Loucy (cell line): ENCODE data around the gene RBM18.

Experiments
- H2AFZ ChIP-seq: fragments of 200-600 bp; sonication (generic); 2 replicates; pipeline ENCODE4 v1.6.0; 2016; ENCODE audit warnings: antibody characterized with exemption, mild to moderate bottlenecking, low read length, moderate library complexity
- H3F3A ChIP-seq: fragments of 200-600 bp; 2 replicates; pipeline ENCODE4 v1.6.0; 2016; ENCODE audit warnings: antibody characterized with exemption, low read depth, mild to moderate bottlenecking
- H3K27me3 ChIP-seq: fragments of 200-600 bp; sonication (generic); 2 replicates; pipeline ENCODE4 v1.6.1; 2014; ENCODE audit warnings: low read length, mild to moderate bottlenecking; ENCODE audit not compliant: insufficient read depth, poor library complexity, severe bottlenecking
- H3K36me3 ChIP-seq: fragments of 200-600 bp; sonication (generic); 2 replicates; pipeline ENCODE4 v1.6.1; 2016; ENCODE audit warnings: low read length; ENCODE audit not compliant: insufficient read depth
- H3K4me1 ChIP-seq: fragments of 200-600 bp; sonication (generic); 2 replicates; pipeline ENCODE4 v1.5.1; 2014; ENCODE audit warnings: low read length, mild to moderate bottlenecking; ENCODE audit not compliant: insufficient read depth, poor library complexity, severe bottlenecking
- H3K4me2 ChIP-seq: fragments of 200-600 bp; sonication (generic); 2 replicates; pipeline ENCODE4 v1.6.0; 2014; ENCODE audit warnings: antibody characterized with exemption, low read length, low read depth, mild to moderate bottlenecking; ENCODE audit not compliant: poor library complexity, severe bottlenecking
- H3K4me3 ChIP-seq: fragments of 200-600 bp; sonication (generic); 2 replicates; pipeline ENCODE4 v1.5.1; 2014; ENCODE audit warnings: low read length, mild to moderate bottlenecking, mixed read lengths; ENCODE audit not compliant: poor library complexity, severe bottlenecking
- H3K79me2 ChIP-seq: fragments of 200-600 bp; sonication (generic); 2 replicates; pipeline ENCODE4 v1.6.1; 2014; ENCODE audit warnings: low read length; ENCODE audit not compliant: insufficient read depth
- H3K9ac ChIP-seq: fragments of 200-600 bp; sonication (generic); 2 replicates; pipeline ENCODE4 v1.6.0; 2014; ENCODE audit warnings: mild to moderate bottlenecking, low read depth, low read length, moderate library complexity; ENCODE audit not compliant: poor library complexity, severe bottlenecking
- H3K9me2 ChIP-seq: fragments of 200-600 bp; sonication (generic); replicated peaks from 2 replicates; pipeline ENCODE4 v1.6.1; 2016; ENCODE audit warnings: low read depth, low read length, mixed read lengths
- H3K9me3 ChIP-seq: fragments of 200-600 bp; sonication (generic); 2 replicates; pipeline ENCODE4 v1.6.1; 2014; ENCODE audit warnings: mild to moderate bottlenecking, antibody characterized with exemption, low read length, low read depth; ENCODE audit not compliant: insufficient read depth
- H4K20me1 ChIP-seq: fragments of 200-600 bp; sonication (generic); 2 replicates; pipeline ENCODE4 v1.6.0; 2014; ENCODE audit warnings: antibody characterized with exemption, low read length, mild to moderate bottlenecking; ENCODE audit not compliant: insufficient read depth, poor library complexity, severe bottlenecking
- EZH2phosphoT487 ChIP-seq: fragments of 200-600 bp; IDR thresholded peaks from 2 replicates; pipeline ENCODE4 v1.6.1; 2018; ENCODE audit warnings: antibody characterized with exemption, mild to moderate bottlenecking, moderate library complexity, borderline replicate concordance
- TF ChIP-seq, protein P1 (sequence below): fragments of 200-600 bp; sonication (generic); conservative IDR thresholded peaks from 2 replicates; pipeline ENCODE4 v1.5.1; 2014; ENCODE audit warnings: mild to moderate bottlenecking, antibody characterized with exemption, low read length

RBM18 gene, protein sequence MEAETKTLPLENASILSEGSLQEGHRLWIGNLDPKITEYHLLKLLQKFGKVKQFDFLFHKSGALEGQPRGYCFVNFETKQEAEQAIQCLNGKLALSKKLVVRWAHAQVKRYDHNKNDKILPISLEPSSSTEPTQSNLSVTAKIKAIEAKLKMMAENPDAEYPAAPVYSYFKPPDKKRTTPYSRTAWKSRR

DNA sequence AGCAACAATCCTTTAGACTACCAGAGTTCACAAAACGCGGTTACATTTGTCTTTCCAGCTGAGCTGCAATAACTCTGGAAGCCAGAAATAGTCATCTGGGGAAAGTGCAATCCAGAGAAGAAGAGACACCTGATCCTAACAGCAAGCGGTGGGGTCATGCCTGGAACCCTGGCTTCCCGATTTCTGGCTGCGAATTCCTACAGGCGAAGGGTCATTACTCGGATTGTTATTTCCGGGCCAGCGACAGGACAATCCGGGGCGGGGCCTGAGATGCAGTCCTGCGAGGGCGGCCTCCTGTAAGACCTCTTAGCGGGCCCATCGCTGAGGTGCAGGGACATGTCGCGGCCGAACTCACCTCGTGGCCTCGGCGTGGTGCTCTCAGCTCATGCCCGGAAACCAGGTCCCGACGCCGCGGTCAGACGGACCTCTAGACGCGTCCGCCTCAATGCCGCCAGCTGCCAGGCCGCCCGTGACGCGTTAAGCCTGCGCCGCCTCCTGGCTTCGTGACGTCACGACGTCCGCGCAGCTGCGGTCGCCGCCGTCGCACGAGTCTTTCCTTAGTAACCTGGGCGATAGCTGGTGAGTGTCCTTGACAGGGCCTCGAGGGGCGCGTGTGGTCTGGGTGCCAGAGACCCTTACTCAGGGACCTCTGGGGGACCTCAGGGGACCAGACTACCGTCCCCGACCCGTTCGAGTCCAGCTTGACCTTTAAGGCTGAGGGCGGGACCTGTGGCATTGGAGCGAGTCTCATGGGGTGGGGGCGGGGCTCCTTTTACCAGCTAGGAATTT is at the start of gene RBM18, which contains the start of gene MRRF:
Gene RBM18, minus strand, starts transcription at position 481 of the 789 bp plus-strand sequence. CDS start 3,348 bp downstream, outside the sequence.
Gene MRRF, plus strand, starts transcription at position 523 of the 789 bp plus-strand sequence. CDS start 6,010 bp downstream, outside the sequence.
- H3K4me3 ChIP-seq: peak within 1 kb of the TSS; percentile 86
- H3K4me1 ChIP-seq: peaks cover 49% of the 10 kb centered on the region
- peak within 1 kb of the TSS; percentile 92 for H3K9ac ChIP-seq
- TF ChIP-seq, protein P1, sequence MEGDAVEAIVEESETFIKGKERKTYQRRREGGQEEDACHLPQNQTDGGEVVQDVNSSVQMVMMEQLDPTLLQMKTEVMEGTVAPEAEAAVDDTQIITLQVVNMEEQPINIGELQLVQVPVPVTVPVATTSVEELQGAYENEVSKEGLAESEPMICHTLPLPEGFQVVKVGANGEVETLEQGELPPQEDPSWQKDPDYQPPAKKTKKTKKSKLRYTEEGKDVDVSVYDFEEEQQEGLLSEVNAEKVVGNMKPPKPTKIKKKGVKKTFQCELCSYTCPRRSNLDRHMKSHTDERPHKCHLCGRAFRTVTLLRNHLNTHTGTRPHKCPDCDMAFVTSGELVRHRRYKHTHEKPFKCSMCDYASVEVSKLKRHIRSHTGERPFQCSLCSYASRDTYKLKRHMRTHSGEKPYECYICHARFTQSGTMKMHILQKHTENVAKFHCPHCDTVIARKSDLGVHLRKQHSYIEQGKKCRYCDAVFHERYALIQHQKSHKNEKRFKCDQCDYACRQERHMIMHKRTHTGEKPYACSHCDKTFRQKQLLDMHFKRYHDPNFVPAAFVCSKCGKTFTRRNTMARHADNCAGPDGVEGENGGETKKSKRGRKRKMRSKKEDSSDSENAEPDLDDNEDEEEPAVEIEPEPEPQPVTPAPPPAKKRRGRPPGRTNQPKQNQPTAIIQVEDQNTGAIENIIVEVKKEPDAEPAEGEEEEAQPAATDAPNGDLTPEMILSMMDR: no peak
- no peak for TF ChIP-seq EZH2phosphoT487
- peaks cover 77% of the 10 kb centered on the region for H3K79me2 ChIP-seq
- peaks cover 28% of the 10 kb centered on the region for H4K20me1 ChIP-seq
- H3F3A ChIP-seq: no peaks in the 10 kb centered on the region
- no peaks in the 10 kb centered on the region for H3K9me2 ChIP-seq
- no peaks in the 10 kb centered on the region for H3K27me3 ChIP-seq
- H3K9me3 ChIP-seq: no peaks in the 10 kb centered on the region
- H2AFZ ChIP-seq: peak within 1 kb of the TSS; percentile 94
- peak within 1 kb of the TSS; percentile 79 for H3K4me2 ChIP-seq
- H3K36me3 ChIP-seq: peaks cover 13% of the 10 kb centered on the region; the same call in 1 of the 2 replicates

- no peaks in the 10 kb centered on the region for H3F3A ChIP-seq
- H3K9me2 ChIP-seq: no peaks in the 10 kb centered on the region
- H3K4me3 ChIP-seq: no peak overlapping the region
- no peaks in the 10 kb centered on the region for H3K9me3 ChIP-seq
- no peaks in the 10 kb centered on the region for H3K27me3 ChIP-seq
- H2AFZ ChIP-seq: no peak overlapping the region
- H3K79me2 ChIP-seq: no peaks in the 10 kb centered on the region
- TF ChIP-seq EZH2phosphoT487: no peak
- TF ChIP-seq, protein P1: no peak
- peaks cover 51% of the 10 kb centered on the region for H3K36me3 ChIP-seq
- no peak overlapping the region for H3K4me2 ChIP-seq
- no peaks in the 10 kb centered on the region for H4K20me1 ChIP-seq
- H3K9ac ChIP-seq: no peak overlapping the region
- H3K4me1 ChIP-seq: no peaks in the 10 kb centered on the region
Observed at GRCh38 chr9:122314165-122314564, 49.5 kb upstream of the RBM18 start.

DNA sequence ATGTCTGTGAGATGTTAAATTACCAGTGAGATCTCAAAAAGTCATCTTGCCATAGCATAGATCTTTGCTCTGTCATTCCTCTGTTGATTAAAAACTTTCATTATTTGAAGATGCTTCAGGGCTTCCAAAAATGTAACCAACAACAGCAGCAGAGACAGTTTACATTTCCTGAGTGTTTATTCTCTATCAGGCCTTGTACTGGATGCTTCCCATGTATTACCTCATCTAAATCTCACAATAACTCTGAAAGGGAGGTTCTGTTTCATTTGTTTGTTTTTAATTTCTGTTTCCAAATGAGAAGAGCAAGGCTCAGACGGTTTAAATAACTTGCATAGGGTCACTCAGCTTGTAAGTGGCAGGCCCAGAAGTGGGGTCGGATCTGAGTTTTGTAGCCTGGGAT is 45.2 kb upstream of the RBM18 start:
- H3K4me3 ChIP-seq: no peak overlapping the region
- H2AFZ ChIP-seq: no peak overlapping the region
- TF ChIP-seq, protein P1: no peak
- TF ChIP-seq EZH2phosphoT487: no peak
- no peak overlapping the region for H3K9ac ChIP-seq
- no peaks in the 10 kb centered on the region for H3K9me3 ChIP-seq
- H3K27me3 ChIP-seq: no peaks in the 10 kb centered on the region
- H3K79me2 ChIP-seq: no peaks in the 10 kb centered on the region
- H3K4me2 ChIP-seq: no peak overlapping the region
- H3K36me3 ChIP-seq: peaks cover 69% of the 10 kb centered on the region
- H3K4me1 ChIP-seq: no peaks in the 10 kb centered on the region
- H3K9me2 ChIP-seq: no peaks in the 10 kb centered on the region
- no peaks in the 10 kb centered on the region for H4K20me1 ChIP-seq
- H3F3A ChIP-seq: no peaks in the 10 kb centered on the region
